Osteocyte (in vitro differentiated cells): ENCODE measurements around the gene CHAD. TPM values are rescaled to one million over a fixed set of nuclear protein-coding genes. Genes with fewer than 3 reads are reported as not detected.

Experiments used
- DNase-seq: peaks from one replicate; pipeline ENCODE4 v3.0.0; 2021; ENCODE audit warnings: mixed read lengths; ENCODE audit not compliant: unreplicated experiment; ENCODE audit errors: extremely low spot score
- H3K27ac Mint-ChIP-seq: one replicate; pipeline ENCODE4 v1.8.0; 2021; ENCODE audit warnings: mild to moderate bottlenecking, mixed read lengths; ENCODE audit not compliant: unreplicated experiment
- H3K27me3 Mint-ChIP-seq: one replicate; pipeline ENCODE4 v1.8.0; 2021; ENCODE audit warnings: mixed read lengths; ENCODE audit not compliant: unreplicated experiment
- H3K36me3 Mint-ChIP-seq: one replicate; pipeline ENCODE4 v1.8.0; 2021; ENCODE audit warnings: mixed read lengths; ENCODE audit not compliant: unreplicated experiment
- H3K4me1 Mint-ChIP-seq: one replicate; pipeline ENCODE4 v1.8.0; 2021; ENCODE audit warnings: mixed read lengths; ENCODE audit not compliant: unreplicated experiment
- H3K4me3 Mint-ChIP-seq: one replicate; pipeline ENCODE4 v1.8.0; 2021; ENCODE audit warnings: mild to moderate bottlenecking, moderate library complexity, mixed read lengths; ENCODE audit not compliant: unreplicated experiment
- H3K9me3 Mint-ChIP-seq: one replicate; pipeline ENCODE4 v1.8.0; 2021; ENCODE audit warnings: mixed read lengths; ENCODE audit not compliant: unreplicated experiment
- total RNA-seq: library from RNA; stranded (reverse); gene quantifications from 2 replicates; pipeline ENCODE4 v1.2.1, GENCODE V29; 2021
- TF ChIP-seq, protein P1 (sequence below): fragments of 200-600 bp; sonication (generic); IDR thresholded peaks from 2 replicates; pipeline ENCODE4 v1.5.0; 2021; ENCODE audit warnings: antibody characterized with exemption, mild to moderate bottlenecking, moderate library complexity

The CHAD gene
- total RNA-seq, 1 donor from 2014 or later = not detected

DNA sequence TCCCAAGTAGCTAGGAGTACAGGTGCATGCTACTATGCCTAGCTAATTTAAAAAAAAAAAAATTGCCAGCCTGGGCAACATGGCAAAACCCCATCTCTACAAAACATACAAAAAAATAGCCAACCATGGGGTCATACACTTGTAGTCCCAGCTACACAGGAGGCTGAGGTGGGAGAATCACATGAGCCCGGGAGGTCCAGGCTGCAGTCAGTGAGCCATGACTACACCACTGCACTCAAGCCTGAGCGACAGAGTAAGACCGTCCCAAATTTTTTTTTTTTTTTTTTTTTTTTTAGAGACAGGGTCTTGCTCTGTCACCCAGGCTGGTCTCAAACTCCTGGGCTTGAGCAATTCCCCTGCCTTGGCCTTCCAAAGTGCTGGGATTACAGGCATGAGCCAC, 14.8 kb downstream of the CHAD start:
- no peaks in the 10 kb centered on the region for H3K9me3 Mint-ChIP-seq
- no peak for DNase-seq
- TF ChIP-seq, protein P1, sequence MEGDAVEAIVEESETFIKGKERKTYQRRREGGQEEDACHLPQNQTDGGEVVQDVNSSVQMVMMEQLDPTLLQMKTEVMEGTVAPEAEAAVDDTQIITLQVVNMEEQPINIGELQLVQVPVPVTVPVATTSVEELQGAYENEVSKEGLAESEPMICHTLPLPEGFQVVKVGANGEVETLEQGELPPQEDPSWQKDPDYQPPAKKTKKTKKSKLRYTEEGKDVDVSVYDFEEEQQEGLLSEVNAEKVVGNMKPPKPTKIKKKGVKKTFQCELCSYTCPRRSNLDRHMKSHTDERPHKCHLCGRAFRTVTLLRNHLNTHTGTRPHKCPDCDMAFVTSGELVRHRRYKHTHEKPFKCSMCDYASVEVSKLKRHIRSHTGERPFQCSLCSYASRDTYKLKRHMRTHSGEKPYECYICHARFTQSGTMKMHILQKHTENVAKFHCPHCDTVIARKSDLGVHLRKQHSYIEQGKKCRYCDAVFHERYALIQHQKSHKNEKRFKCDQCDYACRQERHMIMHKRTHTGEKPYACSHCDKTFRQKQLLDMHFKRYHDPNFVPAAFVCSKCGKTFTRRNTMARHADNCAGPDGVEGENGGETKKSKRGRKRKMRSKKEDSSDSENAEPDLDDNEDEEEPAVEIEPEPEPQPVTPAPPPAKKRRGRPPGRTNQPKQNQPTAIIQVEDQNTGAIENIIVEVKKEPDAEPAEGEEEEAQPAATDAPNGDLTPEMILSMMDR = no peak
- H3K4me1 Mint-ChIP-seq = no peaks in the 10 kb centered on the region
- no peak overlapping the region for H3K4me3 Mint-ChIP-seq
- H3K27me3 Mint-ChIP-seq = no peaks in the 10 kb centered on the region
- no peaks in the 10 kb centered on the region for H3K36me3 Mint-ChIP-seq
- H3K27ac Mint-ChIP-seq = no peak overlapping the region

DNA sequence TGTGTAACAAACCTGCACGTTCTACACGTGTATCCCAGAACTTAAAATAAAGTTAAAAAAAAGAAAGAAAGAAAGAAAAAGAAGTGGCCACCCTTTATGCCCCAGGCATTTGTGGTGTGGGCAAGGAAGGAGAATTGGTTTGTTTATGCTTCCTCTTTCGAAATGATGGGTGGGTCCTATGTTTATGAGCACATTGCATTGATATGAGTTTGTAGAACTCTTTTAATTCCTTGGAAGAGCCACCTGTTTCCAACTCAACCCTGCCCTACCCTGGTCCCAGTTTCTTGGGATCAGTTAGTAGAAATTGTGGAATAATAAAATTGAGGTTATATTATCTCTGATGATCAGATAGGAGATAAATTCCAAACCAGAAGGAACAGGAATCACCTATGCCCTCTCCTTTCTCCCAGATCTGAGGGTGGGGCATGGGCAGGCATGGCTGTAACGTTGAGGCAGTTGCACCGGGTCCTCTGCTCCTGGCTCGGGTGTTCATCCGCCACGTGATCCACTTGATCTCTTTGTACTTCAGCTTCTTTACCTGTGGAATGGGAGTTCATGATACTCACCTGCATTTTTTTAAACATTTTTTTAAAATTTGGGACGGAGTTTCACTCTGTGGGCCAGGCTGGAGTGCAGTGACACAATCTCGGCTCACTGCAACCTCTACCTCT, 15.9 kb downstream of the CHAD start:
- no peak overlapping the region for H3K4me3 Mint-ChIP-seq
- TF ChIP-seq, protein P1 = no peak
- DNase-seq = no peak
- no peaks in the 10 kb centered on the region for H3K27me3 Mint-ChIP-seq
- H3K36me3 Mint-ChIP-seq = no peaks in the 10 kb centered on the region
- H3K9me3 Mint-ChIP-seq = no peaks in the 10 kb centered on the region
- H3K4me1 Mint-ChIP-seq = no peaks in the 10 kb centered on the region
- H3K27ac Mint-ChIP-seq = no peak overlapping the region

DNA sequence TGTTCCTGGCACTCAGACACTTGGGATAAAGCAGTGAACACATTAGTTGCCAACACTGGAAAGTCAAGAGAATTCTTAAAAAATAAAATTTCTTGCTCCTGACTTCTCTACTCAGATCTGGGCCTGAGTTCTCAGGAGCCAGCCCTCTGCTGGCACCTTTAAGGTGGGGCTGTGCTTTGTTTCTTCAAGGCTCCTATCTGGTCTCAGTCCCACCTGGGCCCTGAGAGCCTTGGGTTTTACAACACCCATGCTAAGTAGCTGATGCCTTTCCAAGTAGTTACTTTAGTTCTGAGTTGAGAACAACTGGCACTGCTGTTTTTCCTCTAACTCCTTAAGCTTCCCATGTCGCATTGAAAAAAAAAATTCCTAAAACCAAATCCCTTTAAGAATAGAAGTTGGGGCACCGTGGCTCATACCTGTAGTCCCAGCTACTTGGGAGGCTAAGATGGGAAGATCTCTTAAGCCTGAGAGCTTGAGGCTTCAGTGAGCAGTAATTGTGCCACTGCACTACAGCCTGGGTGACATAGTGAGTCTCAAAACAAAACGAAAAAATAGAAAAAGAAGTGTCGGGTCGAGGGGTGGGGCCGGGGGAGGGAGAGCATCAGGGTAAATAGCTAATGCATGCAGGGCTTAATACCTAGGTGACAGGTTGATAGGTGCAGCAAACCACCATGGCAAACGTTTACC, 16.6 kb downstream of the CHAD start:
- no peaks in the 10 kb centered on the region for H3K36me3 Mint-ChIP-seq
- TF ChIP-seq, protein P1 = no peak
- no peaks in the 10 kb centered on the region for H3K9me3 Mint-ChIP-seq
- H3K27ac Mint-ChIP-seq = no peak overlapping the region
- no peak for DNase-seq
- H3K4me1 Mint-ChIP-seq = no peaks in the 10 kb centered on the region
- H3K27me3 Mint-ChIP-seq = no peaks in the 10 kb centered on the region
- H3K4me3 Mint-ChIP-seq = no peak overlapping the region

DNA sequence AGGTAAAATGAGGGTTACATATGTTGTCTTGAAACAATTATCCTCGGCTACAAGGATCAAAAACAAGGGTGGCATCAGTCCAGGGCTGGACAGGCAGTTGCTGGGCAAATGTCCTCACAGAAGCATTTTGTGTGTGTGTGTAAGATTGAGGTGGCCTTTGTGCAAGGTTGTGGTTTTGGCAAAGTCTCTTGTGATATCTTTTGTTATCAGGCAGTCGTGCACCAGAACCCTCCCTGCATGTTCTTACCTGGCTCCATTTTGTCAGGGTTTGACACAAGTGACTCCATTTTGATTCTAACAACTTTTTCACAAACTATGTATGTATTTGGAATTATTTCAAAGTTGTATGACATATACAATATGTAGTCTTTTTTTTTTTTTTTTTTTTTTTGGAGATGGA, 20.0 kb downstream of the CHAD start:
- peaks cover 2% of the 10 kb centered on the region for H3K4me1 Mint-ChIP-seq
- no peaks in the 10 kb centered on the region for H3K9me3 Mint-ChIP-seq
- no peaks in the 10 kb centered on the region for H3K36me3 Mint-ChIP-seq
- no peak overlapping the region for H3K4me3 Mint-ChIP-seq
- no peak for DNase-seq
- H3K27me3 Mint-ChIP-seq = no peaks in the 10 kb centered on the region
- TF ChIP-seq, protein P1 = no peak
- no peak overlapping the region for H3K27ac Mint-ChIP-seq

DNA sequence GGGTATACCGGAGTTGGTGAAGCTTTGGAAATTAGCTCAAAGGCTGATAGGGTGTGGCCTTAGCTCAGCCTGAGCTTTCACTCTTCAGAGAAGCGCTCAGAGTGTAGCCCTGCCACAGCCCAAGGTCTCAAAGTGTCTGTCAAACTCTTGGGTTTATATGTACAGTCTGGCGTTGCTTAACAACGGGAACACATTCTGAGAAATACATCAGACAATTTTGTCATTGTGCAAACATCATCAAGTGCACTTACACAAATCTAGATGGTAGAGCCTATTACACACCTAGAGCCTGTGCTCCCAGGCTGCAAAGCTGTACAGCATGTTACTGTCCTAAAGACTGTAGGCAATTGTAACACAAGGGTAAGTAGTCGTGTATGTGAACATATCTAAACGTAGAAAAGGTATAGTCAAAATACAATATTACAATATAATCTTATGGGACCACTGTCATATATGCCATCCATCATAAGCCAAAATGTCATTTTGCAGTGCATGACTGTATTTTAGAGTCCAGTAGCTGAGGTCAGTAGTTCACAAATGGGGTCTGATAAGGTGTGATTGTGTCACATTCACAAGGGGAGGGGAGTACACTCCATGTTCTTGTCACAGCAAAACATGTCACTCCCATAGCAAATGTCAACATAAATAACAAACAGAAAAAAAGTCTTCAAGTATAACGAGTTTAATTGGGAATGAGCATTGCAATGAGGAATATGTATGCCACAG, 20.6 kb downstream of the CHAD start:
- H3K4me3 Mint-ChIP-seq = no peak overlapping the region
- TF ChIP-seq, protein P1 = no peak
- H3K27ac Mint-ChIP-seq = no peak overlapping the region
- H3K4me1 Mint-ChIP-seq = peaks cover 8% of the 10 kb centered on the region
- H3K9me3 Mint-ChIP-seq = no peaks in the 10 kb centered on the region
- H3K27me3 Mint-ChIP-seq = no peaks in the 10 kb centered on the region
- no peak for DNase-seq
- no peaks in the 10 kb centered on the region for H3K36me3 Mint-ChIP-seq
